Measurements from ENCODE around the gene NISCH. TPM values are rescaled to one million over a fixed set of nuclear protein-coding genes. Genes with fewer than 3 reads are reported as not detected.

NISCH gene
- total RNA-seq, 1 experiment from 2014 or later: 72.8 TPM

DNA sequence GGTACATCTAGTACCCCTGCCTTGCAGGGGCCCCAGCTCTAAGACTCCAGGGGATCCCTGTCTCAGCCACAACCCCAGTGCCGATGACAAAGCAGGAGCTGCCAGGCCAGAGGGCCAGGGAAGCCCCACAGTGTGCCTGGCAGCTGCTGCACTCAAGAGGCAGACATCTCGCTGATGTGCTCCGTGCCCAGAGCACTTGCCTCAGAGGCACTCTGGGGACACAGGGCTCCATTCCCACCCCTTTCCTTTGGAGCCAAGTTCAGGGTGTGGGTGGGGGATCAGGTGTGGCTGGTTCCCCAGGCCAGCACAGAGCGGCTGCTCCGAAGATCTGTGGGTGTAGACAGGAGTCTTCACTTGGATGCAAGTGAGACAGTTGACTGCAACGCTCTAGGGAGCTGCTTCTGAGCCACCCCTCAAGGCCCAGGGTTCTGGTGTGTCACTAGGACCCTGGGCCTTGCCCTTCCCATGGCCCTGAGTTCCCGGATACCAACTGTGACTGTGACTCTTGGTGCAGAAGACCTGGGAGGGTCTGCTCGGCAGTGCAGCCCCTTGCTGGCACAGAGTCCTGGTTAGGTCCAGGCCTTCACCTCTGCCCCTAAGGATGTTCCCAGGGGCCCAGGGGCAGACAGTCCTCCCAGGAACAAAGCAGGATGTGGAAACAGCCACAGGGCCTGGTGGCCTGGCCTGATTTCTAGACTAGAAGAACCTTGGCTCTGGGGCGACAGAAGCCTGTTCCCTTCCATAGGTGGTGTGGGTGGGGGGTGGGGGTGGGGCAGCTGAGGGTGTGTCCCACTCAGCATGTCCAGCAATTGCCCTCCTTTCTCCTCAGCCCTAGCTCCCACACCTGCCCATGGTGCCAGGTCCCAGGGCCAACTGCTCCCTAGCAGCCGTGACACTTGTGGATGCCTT is 75.8 kb downstream of the NISCH start:
- Histone ChIP-seq H3K9me2 (ENCODE audit: insufficient read depth) (no peaks in the 10 kb centered on the region), H3K9ac (ENCODE audit: low read length) (no peak overlapping the region), H4K20me1 (ENCODE audit: insufficient read depth) (no peaks in the 10 kb centered on the region), H3K4me1 (ENCODE audit: control insufficient read depth in 1 of 2, insufficient read depth in 2 of 2, low read length in 2 of 2) (peaks cover 11 to 33% of the 10 kb centered on the region in 2 experiments; a peak in 3 of 4 replicates), H3K27me3 (ENCODE audit: insufficient read depth, low read length) (no peaks in the 10 kb centered on the region), H2AFZ (ENCODE audit: low read depth, low read length, poor library complexity, severe bottlenecking) (no peak overlapping the region), H3K79me2 (ENCODE audit: insufficient read depth, low read length) (peaks cover 29% of the 10 kb centered on the region), H3K4me3 (replicated peaks in 1 of 2; ENCODE audit: low read depth in 1 of 2, low read length in 2 of 2) (no peak overlapping the region), H3K27ac (ENCODE audit: low read depth, low read length) (no peak overlapping the region), H3K36me3 (ENCODE audit: control insufficient read depth in 1 of 2, insufficient read depth in 2 of 2, low read length in 2 of 2) (peaks cover 11 to 14% of the 10 kb centered on the region in 2 experiments), H3K9me3 (ENCODE audit: control insufficient read depth in 1 of 2, insufficient read depth in 1 of 2, low read depth in 1 of 2, low read length in 2 of 2) (no peaks in the 10 kb centered on the region), H3K4me2 (ENCODE audit: low read length) (peak overlapping the region; percentile 92; the same call in 1 of the 2 replicates)
- RAD21 ChIA-PET (ENCODE audit: low non-redundant PET in 1 of 2, low total read pairs in 2 of 2, uncharacterized antibody in 2 of 2, unreplicated experiment in 2 of 2): no interaction called here
- DNase-seq (ENCODE audit: low read depth, low spot score): no peak
- CTCF ChIA-PET: no interaction called here
- TF ChIP-seq, protein P1, sequence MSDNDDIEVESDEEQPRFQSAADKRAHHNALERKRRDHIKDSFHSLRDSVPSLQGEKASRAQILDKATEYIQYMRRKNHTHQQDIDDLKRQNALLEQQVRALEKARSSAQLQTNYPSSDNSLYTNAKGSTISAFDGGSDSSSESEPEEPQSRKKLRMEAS (IDR thresholded peaks at IDR 0.05): no peak
- TF ChIP-seq ELF1 (IDR thresholded peaks at IDR 0.05; ENCODE audit: borderline replicate concordance, low read depth) (no peak), EZH2phosphoT487 (IDR thresholded peaks at IDR 0.05; ENCODE audit: borderline replicate concordance) (no peak), JUND (IDR thresholded peaks at IDR 0.05) (no peak), SRF (IDR thresholded peaks at IDR 0.05; ENCODE audit: low read depth) (no peak), ZFX (IDR thresholded peaks at IDR 0.05) (no peak), YY1 (IDR thresholded peaks at IDR 0.05; ENCODE audit: extremely low read depth, insufficient replicate concordance, low read depth, low read length) (no peak), TCF7L2 (IDR thresholded peaks at IDR 0.05; ENCODE audit: borderline replicate concordance, extremely low read depth, insufficient read depth, insufficient read length) (no peak), EGR1 (IDR thresholded peaks at IDR 0.05; ENCODE audit: low read depth) (no peak)
- TF ChIP-seq, protein P2, sequence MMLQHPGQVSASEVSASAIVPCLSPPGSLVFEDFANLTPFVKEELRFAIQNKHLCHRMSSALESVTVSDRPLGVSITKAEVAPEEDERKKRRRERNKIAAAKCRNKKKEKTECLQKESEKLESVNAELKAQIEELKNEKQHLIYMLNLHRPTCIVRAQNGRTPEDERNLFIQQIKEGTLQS (IDR thresholded peaks at IDR 0.05): no peak
- TF ChIP-seq, protein P3, sequence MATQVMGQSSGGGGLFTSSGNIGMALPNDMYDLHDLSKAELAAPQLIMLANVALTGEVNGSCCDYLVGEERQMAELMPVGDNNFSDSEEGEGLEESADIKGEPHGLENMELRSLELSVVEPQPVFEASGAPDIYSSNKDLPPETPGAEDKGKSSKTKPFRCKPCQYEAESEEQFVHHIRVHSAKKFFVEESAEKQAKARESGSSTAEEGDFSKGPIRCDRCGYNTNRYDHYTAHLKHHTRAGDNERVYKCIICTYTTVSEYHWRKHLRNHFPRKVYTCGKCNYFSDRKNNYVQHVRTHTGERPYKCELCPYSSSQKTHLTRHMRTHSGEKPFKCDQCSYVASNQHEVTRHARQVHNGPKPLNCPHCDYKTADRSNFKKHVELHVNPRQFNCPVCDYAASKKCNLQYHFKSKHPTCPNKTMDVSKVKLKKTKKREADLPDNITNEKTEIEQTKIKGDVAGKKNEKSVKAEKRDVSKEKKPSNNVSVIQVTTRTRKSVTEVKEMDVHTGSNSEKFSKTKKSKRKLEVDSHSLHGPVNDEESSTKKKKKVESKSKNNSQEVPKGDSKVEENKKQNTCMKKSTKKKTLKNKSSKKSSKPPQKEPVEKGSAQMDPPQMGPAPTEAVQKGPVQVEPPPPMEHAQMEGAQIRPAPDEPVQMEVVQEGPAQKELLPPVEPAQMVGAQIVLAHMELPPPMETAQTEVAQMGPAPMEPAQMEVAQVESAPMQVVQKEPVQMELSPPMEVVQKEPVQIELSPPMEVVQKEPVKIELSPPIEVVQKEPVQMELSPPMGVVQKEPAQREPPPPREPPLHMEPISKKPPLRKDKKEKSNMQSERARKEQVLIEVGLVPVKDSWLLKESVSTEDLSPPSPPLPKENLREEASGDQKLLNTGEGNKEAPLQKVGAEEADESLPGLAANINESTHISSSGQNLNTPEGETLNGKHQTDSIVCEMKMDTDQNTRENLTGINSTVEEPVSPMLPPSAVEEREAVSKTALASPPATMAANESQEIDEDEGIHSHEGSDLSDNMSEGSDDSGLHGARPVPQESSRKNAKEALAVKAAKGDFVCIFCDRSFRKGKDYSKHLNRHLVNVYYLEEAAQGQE (IDR thresholded peaks at IDR 0.05; ENCODE audit: low read depth): no peak
- TF ChIP-seq, protein P4, sequence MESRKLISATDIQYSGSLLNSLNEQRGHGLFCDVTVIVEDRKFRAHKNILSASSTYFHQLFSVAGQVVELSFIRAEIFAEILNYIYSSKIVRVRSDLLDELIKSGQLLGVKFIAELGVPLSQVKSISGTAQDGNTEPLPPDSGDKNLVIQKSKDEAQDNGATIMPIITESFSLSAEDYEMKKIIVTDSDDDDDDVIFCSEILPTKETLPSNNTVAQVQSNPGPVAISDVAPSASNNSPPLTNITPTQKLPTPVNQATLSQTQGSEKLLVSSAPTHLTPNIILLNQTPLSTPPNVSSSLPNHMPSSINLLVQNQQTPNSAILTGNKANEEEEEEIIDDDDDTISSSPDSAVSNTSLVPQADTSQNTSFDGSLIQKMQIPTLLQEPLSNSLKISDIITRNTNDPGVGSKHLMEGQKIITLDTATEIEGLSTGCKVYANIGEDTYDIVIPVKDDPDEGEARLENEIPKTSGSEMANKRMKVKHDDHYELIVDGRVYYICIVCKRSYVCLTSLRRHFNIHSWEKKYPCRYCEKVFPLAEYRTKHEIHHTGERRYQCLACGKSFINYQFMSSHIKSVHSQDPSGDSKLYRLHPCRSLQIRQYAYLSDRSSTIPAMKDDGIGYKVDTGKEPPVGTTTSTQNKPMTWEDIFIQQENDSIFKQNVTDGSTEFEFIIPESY (IDR thresholded peaks at IDR 0.05; ENCODE audit: extremely low read depth, insufficient replicate concordance, low read length): no peak
- intact Hi-C loops (cut with micrococcal nuclease): no loop called here
- no peak for ATAC-seq
- no TSS peak for BruUV-seq (replicated peaks)
- POLR2A ChIA-PET: no interaction called here

Data from HCT116 (cell line).